Measurements from ENCODE around the gene STK40. TPM values are rescaled to one million over a fixed set of nuclear protein-coding genes. Genes with fewer than 3 reads are reported as not detected.

The STK40 gene
- total RNA-seq, 1 experiment from 2014 or later, result 49.6 TPM

Other genes starting within 250 kb of the STK40 start
- 98.7 TPM for gene TRAPPC3, start 236.4 kb downstream of the STK40 start, total RNA-seq (2021; ENCODE audit: unreplicated experiment)
- gene MAP7D1, start 229.8 kb downstream of the STK40 start, total RNA-seq (2021; ENCODE audit: unreplicated experiment), result 212 TPM
- gene THRAP3, start 161.5 kb downstream of the STK40 start, total RNA-seq (2021; ENCODE audit: unreplicated experiment), result 114 TPM
- 18.9 TPM for gene SH3D21, start 79.6 kb downstream of the STK40 start, total RNA-seq (2021; ENCODE audit: unreplicated experiment)
- gene EVA1B, start 62.3 kb downstream of the STK40 start, total RNA-seq (2021; ENCODE audit: unreplicated experiment), result 79.0 TPM
- gene LSM10, start 12.0 kb upstream of the STK40 start, total RNA-seq (2021; ENCODE audit: unreplicated experiment), result 53.7 TPM
- 5.5 TPM for gene OSCP1, start 64.5 kb upstream of the STK40 start, total RNA-seq (2021; ENCODE audit: unreplicated experiment)
- gene MRPS15, start 78.5 kb upstream of the STK40 start, total RNA-seq (2021; ENCODE audit: unreplicated experiment), result 113 TPM
- gene CSF3R, start 97.0 kb upstream of the STK40 start, total RNA-seq (2021; ENCODE audit: unreplicated experiment), result 0.31 TPM

All from Panc1 (cell line).